CD4-positive, alpha-beta T cell treated with Interleukin-17A for 1 hour (primary cell): ENCODE results near the gene IRF1.

Experiments
- DNase-seq: peaks from one replicate; pipeline ENCODE4 v3.0.0-alpha.2; 2020

IRF1 gene

GRCh38 chr5:132500244-132500930, 9.8 kb upstream of the IRF1 start:
- DNase-seq: no peak

- peak; percentile 5 for DNase-seq
These were observed 9.1 kb upstream of the IRF1 start for GRCh38 chr5:132499440-132500243.

GRCh38 chr5:132498686-132499271, 8.2 kb upstream of the IRF1 start:
- DNase-seq: no peak

- DNase-seq: peak; percentile 13
These were observed 7.6 kb upstream of the IRF1 start for GRCh38 chr5:132498152-132498551.

- no peak for DNase-seq
These were observed 7.0 kb upstream of the IRF1 start for GRCh38 chr5:132497488-132497997.

- peak; percentile 68 for DNase-seq
These were observed 6.3 kb upstream of the IRF1 start for GRCh38 chr5:132496631-132497487.

GRCh38 chr5:132496191-132496630, 5.6 kb upstream of the IRF1 start:
- DNase-seq: peak; percentile 92

GRCh38 chr5:132495667-132496190, 5.2 kb upstream of the IRF1 start:
- peak; percentile 69 for DNase-seq

GRCh38 chr5:132493821-132494220, 3.2 kb upstream of the IRF1 start:
- DNase-seq: no peak

GRCh38 chr5:132493241-132493640, 2.7 kb upstream of the IRF1 start:
- no peak for DNase-seq

- no peak for DNase-seq
These were observed 2.0 kb upstream of the IRF1 start for GRCh38 chr5:132492386-132493125.

- DNase-seq: peak; percentile 62
These were observed 1.1 kb upstream of the IRF1 start for GRCh38 chr5:132491368-132492364.

GRCh38 chr5:132489871-132490483, 596 bp downstream of the IRF1 start:
- DNase-seq: peak; percentile 40

GRCh38 chr5:132489051-132489770, 1.4 kb downstream of the IRF1 start:
- DNase-seq: peak; percentile 29

GRCh38 chr5:132488590-132488989, 2.0 kb downstream of the IRF1 start:
- peak; percentile 23 for DNase-seq

- DNase-seq: peak; percentile 38
These were observed 2.6 kb downstream of the IRF1 start for GRCh38 chr5:132487841-132488555.

- no peak for DNase-seq
These were observed 3.5 kb downstream of the IRF1 start for GRCh38 chr5:132487095-132487428.

- DNase-seq: peak; percentile 21
These were observed 4.1 kb downstream of the IRF1 start for GRCh38 chr5:132486318-132487094.
